Lower leg skin (tissue), 3 donors: ENCODE results near the gene ACSL6.

ENCODE experiments used
- POLR2A ChIP-seq, 2 donors: fragments of 450-650 bp; IDR thresholded peaks; one replicate each; pipeline ENCODE4 v1.6.1; 2016 to 2017; ENCODE audit warnings: antibody characterized with exemption in 2 of 2, mild to moderate bottlenecking in 1 of 2, moderate library complexity in 1 of 2
- TF ChIP-seq, protein P1 (sequence below), 3 donors: fragments of 450-650 bp; IDR thresholded peaks; one replicate each; pipeline ENCODE4 v1.5.1; 2016; ENCODE audit warnings: antibody characterized with exemption in 3 of 3, mild to moderate bottlenecking in 3 of 3, moderate library complexity in 2 of 3

DNA sequence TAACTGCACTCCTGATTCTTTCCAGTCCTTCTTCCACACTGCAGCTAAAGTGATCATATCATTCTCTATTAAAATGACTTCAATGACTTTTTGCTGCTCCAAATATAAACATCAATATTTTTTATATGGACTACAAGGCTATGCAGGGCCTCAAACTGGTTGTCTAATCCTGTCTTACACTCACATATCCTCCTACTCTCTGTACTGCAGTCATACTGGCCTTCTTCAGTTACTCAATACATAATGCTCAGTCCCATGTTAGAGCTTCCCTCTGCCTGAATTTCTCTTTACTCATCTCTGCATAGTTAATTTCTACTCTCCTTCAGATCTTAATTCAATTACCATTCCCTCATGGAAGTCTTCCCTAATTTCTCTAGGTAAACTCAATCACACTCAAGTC lies 69.4 kb downstream of the ACSL6 start:
- TF ChIP-seq, protein P1, sequence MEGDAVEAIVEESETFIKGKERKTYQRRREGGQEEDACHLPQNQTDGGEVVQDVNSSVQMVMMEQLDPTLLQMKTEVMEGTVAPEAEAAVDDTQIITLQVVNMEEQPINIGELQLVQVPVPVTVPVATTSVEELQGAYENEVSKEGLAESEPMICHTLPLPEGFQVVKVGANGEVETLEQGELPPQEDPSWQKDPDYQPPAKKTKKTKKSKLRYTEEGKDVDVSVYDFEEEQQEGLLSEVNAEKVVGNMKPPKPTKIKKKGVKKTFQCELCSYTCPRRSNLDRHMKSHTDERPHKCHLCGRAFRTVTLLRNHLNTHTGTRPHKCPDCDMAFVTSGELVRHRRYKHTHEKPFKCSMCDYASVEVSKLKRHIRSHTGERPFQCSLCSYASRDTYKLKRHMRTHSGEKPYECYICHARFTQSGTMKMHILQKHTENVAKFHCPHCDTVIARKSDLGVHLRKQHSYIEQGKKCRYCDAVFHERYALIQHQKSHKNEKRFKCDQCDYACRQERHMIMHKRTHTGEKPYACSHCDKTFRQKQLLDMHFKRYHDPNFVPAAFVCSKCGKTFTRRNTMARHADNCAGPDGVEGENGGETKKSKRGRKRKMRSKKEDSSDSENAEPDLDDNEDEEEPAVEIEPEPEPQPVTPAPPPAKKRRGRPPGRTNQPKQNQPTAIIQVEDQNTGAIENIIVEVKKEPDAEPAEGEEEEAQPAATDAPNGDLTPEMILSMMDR (IDR thresholded peaks at IDR 0.05) = no peak
- TF ChIP-seq POLR2A (IDR thresholded peaks at IDR 0.05) = no peak
